Mammary epithelial cell (primary cell): ENCODE data around the gene KDM4F.
A peak's percentile ranks its signal among the peaks of the same experiment; 100 is the strongest.

Experiments used
- EZH2 ChIP-seq: IDR thresholded peaks from 2 replicates; pipeline ENCODE4 v1.6.1; 2012; ENCODE audit warnings: low read length, inconsistent platforms, borderline replicate concordance
- TF ChIP-seq, protein P1 (sequence below), 2 donors: IDR thresholded peaks in 1 of 2; conservative IDR thresholded peaks in 1 of 2; 2 replicates each; pipeline ENCODE4 v1.5.1; 2011 to 2012; ENCODE audit warnings: inconsistent platforms in 2 of 2, low read length in 2 of 2, mild to moderate bottlenecking in 2 of 2, control low read depth in 1 of 2, low read depth in 1 of 2; ENCODE audit not compliant: insufficient read depth in 1 of 2; ENCODE audit errors: extremely low read depth in 1 of 2

DNA sequence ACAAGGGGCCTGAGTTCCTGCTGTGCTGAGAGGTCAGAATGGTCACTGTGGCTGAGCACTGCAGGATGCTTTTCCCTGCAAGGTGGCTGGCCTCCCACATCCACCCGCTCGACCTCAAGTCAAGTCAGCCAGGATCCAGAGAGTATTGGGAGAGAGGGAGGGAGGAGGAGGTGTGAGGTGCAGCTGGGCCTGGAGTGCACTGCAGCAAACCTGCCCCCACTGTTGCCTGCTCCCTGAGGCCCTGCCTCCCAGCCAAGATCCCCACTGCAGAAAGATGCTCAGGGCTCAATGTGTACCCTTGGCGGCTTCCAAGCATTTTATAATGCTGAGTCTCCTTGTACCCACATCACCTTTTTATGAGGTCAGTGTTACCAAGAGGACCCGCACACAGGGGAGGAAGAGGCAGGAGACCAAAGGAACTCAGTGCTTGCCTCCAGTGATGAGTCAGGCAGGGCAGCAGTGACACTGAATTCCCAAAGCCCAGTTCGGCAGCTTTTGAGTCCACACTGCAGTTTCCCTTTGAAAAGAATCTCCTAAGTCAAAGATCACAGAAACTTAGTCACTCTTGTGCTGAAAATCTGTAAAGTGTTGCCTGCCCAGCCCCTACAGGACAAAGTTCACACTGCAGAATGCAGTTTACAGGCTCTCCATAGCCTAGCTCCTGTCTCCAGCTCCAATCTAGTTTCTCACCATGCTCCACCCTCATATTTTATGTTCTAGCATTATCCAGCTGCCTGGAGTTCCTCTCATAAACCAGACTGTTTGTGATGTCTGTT, 43.5 kb downstream of the KDM4F start:
- TF ChIP-seq, protein P1, sequence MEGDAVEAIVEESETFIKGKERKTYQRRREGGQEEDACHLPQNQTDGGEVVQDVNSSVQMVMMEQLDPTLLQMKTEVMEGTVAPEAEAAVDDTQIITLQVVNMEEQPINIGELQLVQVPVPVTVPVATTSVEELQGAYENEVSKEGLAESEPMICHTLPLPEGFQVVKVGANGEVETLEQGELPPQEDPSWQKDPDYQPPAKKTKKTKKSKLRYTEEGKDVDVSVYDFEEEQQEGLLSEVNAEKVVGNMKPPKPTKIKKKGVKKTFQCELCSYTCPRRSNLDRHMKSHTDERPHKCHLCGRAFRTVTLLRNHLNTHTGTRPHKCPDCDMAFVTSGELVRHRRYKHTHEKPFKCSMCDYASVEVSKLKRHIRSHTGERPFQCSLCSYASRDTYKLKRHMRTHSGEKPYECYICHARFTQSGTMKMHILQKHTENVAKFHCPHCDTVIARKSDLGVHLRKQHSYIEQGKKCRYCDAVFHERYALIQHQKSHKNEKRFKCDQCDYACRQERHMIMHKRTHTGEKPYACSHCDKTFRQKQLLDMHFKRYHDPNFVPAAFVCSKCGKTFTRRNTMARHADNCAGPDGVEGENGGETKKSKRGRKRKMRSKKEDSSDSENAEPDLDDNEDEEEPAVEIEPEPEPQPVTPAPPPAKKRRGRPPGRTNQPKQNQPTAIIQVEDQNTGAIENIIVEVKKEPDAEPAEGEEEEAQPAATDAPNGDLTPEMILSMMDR (conservative IDR thresholded peaks at IDR 0.05 in 1 of 2, IDR thresholded peaks at IDR 0.05 in 1 of 2; ENCODE audit: extremely low read depth in 1 of 2, insufficient read depth in 1 of 2, low read depth in 1 of 2, low read length in 2 of 2) = peak; percentile 63 to 69
- no peak for TF ChIP-seq EZH2
